ENCODE results near the gene IFNAR1.

IFNAR1 gene

DNA sequence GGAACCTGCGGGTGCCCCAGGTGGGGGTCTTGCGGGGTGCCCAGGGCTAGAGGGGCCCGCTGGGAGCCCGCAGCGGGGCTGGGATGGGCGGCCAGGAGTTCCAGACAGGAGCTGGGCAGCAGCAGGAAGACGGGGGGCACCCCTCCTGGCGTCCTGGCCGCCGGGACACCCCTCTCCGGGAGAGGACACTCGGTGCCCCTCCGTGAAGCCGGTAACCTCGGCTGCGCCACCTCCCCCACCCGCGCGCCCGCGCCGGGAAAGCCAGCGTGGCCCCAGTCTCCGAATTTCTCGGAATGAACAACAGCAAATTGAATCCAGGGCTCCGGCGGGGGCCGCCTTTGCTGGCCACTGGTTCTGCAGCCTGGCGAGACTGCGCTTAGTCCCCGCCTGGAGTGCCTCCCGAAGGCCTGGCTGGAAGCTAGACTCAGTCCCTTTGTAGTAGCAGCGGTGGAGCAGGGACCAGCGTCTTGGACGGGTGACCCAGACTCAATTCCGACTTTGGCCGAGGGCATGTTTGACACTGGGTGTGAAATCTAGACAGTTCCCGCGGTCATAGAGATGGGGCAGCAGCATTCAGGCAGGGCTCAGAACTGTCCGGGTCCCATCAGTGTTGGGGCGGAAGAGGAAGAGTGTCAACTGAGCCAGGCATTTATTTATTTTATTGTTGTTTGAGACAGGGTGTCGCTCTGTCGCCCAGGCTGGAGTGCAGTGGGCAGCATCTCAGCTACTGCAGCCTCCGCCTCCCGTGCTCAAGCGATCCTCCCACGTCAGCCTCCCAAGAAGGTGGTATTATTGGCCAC, 79.2 kb downstream of the IFNAR1 start:
- DNase-seq = peak; percentile 61

DNA sequence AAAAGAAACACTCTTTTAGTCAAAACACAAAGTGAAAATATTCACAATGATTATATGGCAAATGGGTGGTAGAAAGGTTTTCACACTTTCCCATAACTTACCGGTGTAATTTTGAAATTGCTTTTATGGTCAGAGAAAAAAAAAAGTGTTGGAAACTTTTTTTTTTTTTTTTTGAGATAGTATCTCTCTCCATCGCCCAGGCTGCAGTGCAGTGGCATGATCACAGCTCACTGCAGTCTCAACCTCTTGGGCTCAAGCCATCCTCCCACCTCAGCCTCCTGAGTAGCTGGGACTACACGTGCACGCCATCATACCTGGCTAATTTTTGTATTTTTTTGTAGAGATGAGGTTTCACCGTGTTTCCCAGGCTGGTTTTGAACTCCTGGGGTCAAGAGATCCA, 81.7 kb downstream of the IFNAR1 start:
- DNase-seq = no peak
